ENCODE measurements around the gene OCA2.

GRCh38 chr15:27752691-27753090 is 346.4 kb downstream of the OCA2 start:
- TF ChIP-seq CTCF (conservative IDR thresholded peaks at IDR 0.05; ENCODE audit: low read depth, low read length) (no peak), EZH2 (IDR thresholded peaks at IDR 0.05; ENCODE audit: borderline replicate concordance, low read depth, low read length, poor library complexity, severe bottlenecking) (no peak)
